ENCODE data around the gene BLM. TPM values are rescaled to one million over a fixed set of nuclear protein-coding genes. Genes with fewer than 3 reads are reported as not detected.

The BLM gene
- total RNA-seq, 1 experiment from 2014 or later = 40.0 TPM

DNA sequence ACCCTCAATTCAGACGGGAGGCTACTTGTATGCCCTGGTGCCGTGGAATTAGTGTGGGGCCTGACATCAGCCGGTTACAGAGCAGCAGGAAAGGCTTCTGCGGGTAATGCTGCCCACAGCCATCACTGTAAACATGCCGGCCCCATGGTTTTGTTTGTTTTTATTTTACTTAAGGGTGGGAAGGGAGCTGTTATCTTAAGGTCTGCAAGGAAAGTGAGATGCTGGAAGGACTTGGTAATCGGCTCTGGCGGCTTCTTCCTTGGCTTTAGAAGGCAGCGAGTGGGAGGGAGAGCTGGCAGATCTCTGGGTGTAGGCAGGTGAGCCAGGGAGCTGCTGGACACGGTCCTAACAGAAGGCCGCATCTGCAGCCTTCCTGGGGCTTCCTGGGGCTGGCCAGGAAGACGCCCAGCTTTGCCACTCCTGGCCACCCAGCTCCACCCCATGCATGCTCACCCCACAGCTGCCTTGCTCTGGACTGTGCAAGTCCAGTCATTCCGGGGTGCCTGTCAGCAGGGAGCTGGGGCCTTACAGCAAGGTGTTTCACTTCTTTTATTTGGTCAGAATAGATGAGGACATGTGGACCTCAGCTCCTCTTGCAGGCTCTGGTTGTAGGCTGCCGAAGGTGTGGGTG, 97.2 kb downstream of the BLM start:
- no peak for TF ChIP-seq EZH2 (IDR thresholded peaks at IDR 0.05; ENCODE audit: borderline replicate concordance, low read depth, low read length, poor library complexity, severe bottlenecking)
- TF ChIP-seq, protein P1, sequence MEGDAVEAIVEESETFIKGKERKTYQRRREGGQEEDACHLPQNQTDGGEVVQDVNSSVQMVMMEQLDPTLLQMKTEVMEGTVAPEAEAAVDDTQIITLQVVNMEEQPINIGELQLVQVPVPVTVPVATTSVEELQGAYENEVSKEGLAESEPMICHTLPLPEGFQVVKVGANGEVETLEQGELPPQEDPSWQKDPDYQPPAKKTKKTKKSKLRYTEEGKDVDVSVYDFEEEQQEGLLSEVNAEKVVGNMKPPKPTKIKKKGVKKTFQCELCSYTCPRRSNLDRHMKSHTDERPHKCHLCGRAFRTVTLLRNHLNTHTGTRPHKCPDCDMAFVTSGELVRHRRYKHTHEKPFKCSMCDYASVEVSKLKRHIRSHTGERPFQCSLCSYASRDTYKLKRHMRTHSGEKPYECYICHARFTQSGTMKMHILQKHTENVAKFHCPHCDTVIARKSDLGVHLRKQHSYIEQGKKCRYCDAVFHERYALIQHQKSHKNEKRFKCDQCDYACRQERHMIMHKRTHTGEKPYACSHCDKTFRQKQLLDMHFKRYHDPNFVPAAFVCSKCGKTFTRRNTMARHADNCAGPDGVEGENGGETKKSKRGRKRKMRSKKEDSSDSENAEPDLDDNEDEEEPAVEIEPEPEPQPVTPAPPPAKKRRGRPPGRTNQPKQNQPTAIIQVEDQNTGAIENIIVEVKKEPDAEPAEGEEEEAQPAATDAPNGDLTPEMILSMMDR (conservative IDR thresholded peaks at IDR 0.05; ENCODE audit: low read depth, low read length) = no peak
- BruUV-seq (replicated peaks) = no TSS peak
- H3K27me3 ChIP-seq (replicated peaks; ENCODE audit: insufficient read depth, low read depth, low read length, poor library complexity) = no peaks in the 10 kb centered on the region
- POLR2A ChIA-PET (ENCODE audit: low non-redundant PET) = no interaction called here
- DNase-seq (ENCODE audit: low spot score) = no peak
- no peaks in the 10 kb centered on the region for H3K4me1 ChIP-seq (ENCODE audit: insufficient read depth, low read length, poor library complexity, severe bottlenecking)
- H3K36me3 ChIP-seq (ENCODE audit: insufficient read depth, low read length, poor library complexity, severe bottlenecking) = peaks cover 20% of the 10 kb centered on the region
- intact Hi-C loops (cut with micrococcal nuclease; ENCODE audit: unreplicated experiment) = no loop called here
- CTCF ChIA-PET = no interaction called here
- no peaks in the 10 kb centered on the region for H3K9me3 ChIP-seq (ENCODE audit: low read depth, low read length, poor library complexity, severe bottlenecking)
- no peak overlapping the region for H3K27ac ChIP-seq (ENCODE audit: low read depth, low read length, poor library complexity, severe bottlenecking)
- H3K4me3 ChIP-seq (ENCODE audit: low read depth, low read length, poor library complexity, severe bottlenecking) = no peak overlapping the region

DNA sequence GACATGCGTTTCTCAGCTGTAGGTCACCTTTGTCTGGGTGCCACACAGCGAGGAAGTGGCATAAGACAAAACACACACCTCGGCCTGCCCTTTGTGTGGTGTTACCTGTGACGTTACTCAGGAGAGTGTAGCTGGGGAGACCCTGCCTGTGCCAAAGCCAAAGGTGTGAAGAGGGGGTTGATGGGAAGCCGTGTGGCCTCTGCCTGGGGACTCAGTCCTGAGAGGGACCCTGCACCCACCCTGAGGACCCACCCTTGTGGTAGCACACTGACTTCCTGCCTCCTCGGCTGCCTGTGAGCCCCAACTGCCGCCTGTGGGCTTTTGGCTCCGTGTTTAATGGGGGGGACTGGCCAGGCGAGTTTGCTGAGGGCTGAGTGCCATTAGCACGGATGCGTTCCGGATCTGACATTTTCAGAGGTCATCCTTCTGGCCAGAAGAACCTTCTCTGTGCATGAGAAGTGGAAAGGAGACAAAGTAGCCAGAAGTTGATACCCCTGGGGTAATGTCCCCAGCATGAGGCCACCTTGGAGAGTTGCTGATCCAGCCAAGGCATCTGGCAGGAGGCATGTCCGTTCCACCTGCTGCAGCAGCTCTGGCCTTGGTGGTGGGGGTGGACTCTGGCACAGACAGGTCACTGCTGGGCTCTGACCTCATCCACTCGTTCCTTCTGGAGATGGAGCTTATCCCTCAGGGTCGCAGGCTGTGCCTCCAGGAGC, 99.4 kb downstream of the BLM start:
- ChIA-PET CTCF (interaction anchor here (2.4 kb wide), 1 partner anchor 69 kb away, joined by 6 read pairs; no protein-coding TSS in a partner anchor), POLR2A (ENCODE audit: low non-redundant PET) (no interaction called here)
- no TSS peak for BruUV-seq (replicated peaks)
- Histone ChIP-seq H3K27ac (ENCODE audit: low read depth, low read length, poor library complexity, severe bottlenecking) (no peak overlapping the region), H3K4me1 (ENCODE audit: insufficient read depth, low read length, poor library complexity, severe bottlenecking) (no peaks in the 10 kb centered on the region), H3K27me3 (replicated peaks; ENCODE audit: insufficient read depth, low read depth, low read length, poor library complexity) (no peaks in the 10 kb centered on the region), H3K9me3 (ENCODE audit: low read depth, low read length, poor library complexity, severe bottlenecking) (no peaks in the 10 kb centered on the region), H3K36me3 (ENCODE audit: insufficient read depth, low read length, poor library complexity, severe bottlenecking) (peaks cover 4% of the 10 kb centered on the region), H3K4me3 (ENCODE audit: low read depth, low read length, poor library complexity, severe bottlenecking) (no peak overlapping the region)
- no peak for DNase-seq (ENCODE audit: low spot score)
- TF ChIP-seq EZH2 (IDR thresholded peaks at IDR 0.05; ENCODE audit: borderline replicate concordance, low read depth, low read length, poor library complexity, severe bottlenecking) = no peak
- TF ChIP-seq, protein P1 (conservative IDR thresholded peaks at IDR 0.05; ENCODE audit: low read depth, low read length) = no peak
- intact Hi-C loops (cut with micrococcal nuclease; ENCODE audit: unreplicated experiment) = no loop called here

DNA sequence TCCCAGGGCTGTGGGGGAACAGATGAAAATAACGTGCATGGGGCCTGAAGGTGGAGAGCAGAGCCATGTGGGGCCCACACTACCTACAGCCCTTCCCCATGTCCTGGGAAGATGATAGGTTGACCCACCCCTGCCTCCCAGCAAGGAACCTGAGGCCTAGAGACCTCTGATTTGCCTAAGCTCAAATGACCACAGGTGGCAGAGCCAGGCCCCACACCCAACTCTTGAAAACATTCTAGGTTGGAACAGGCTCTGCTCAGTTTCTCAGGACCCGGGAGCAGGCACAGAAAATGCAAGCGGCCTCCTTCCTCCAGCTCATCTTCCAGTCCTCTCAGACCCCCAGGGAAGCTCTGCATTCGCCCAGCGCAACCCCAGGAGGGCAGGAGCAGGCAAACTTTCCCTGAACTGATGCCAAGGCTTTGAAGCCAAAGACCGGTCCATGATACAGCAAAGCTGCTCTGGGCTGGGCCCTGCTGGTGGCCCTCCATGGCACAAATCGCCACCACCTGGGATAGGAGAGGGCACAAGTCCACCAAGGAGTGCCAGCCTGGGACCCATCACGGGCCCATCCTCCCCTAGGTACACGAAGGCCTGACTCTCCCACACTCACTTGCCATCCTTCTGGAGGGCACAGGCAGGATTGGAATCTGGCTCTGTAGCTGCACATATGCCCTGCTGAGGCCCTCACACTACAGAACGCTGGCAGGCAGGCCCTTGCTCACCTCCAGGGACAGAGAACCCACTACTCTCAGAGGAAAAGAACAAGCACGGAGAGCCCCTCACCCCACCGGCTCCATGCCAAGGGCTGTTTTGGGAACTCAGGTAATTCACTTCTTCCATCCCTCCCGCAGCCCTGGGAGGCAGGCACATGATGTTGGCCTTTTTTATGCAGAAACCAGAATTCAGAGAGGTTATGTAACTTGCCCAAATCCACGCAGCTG, 100.2 kb downstream of the BLM start:
- no peak for DNase-seq (ENCODE audit: low spot score)
- ChIA-PET POLR2A (ENCODE audit: low non-redundant PET) (no interaction called here), CTCF (interaction anchor here (2.4 kb wide), 1 partner anchor 69 kb away, joined by 6 read pairs; no protein-coding TSS in a partner anchor)
- no TSS peak for BruUV-seq (replicated peaks)
- Histone ChIP-seq H3K36me3 (ENCODE audit: insufficient read depth, low read length, poor library complexity, severe bottlenecking) (no peaks in the 10 kb centered on the region), H3K9me3 (ENCODE audit: low read depth, low read length, poor library complexity, severe bottlenecking) (no peaks in the 10 kb centered on the region), H3K4me1 (ENCODE audit: insufficient read depth, low read length, poor library complexity, severe bottlenecking) (no peaks in the 10 kb centered on the region), H3K27me3 (replicated peaks; ENCODE audit: insufficient read depth, low read depth, low read length, poor library complexity) (no peaks in the 10 kb centered on the region), H3K27ac (ENCODE audit: low read depth, low read length, poor library complexity, severe bottlenecking) (no peak overlapping the region), H3K4me3 (ENCODE audit: low read depth, low read length, poor library complexity, severe bottlenecking) (no peak overlapping the region)
- intact Hi-C loops (cut with micrococcal nuclease; ENCODE audit: unreplicated experiment) = no loop called here
- TF ChIP-seq EZH2 (IDR thresholded peaks at IDR 0.05; ENCODE audit: borderline replicate concordance, low read depth, low read length, poor library complexity, severe bottlenecking) = no peak
- TF ChIP-seq, protein P1 (conservative IDR thresholded peaks at IDR 0.05; ENCODE audit: low read depth, low read length) = no peak
